Gastroesophageal sphincter (tissue), 2 donors: ENCODE data around the gene PLIN5.

Experiments used
- POLR2A ChIP-seq, 2 donors: fragments of 450-650 bp; IDR thresholded peaks; one replicate each; pipeline ENCODE4 v1.6.1; 2017; ENCODE audit warnings: antibody characterized with exemption in 2 of 2, mild to moderate bottlenecking in 2 of 2, moderate library complexity in 1 of 2
- POLR2AphosphoS5 ChIP-seq: sonication (generic); formaldehyde crosslinking; IDR thresholded peaks from one replicate; pipeline ENCODE4 v1.6.1; 2017; ENCODE audit warnings: antibody characterized with exemption

- TF ChIP-seq POLR2A (IDR thresholded peaks at IDR 0.05) (no peak), POLR2AphosphoS5 (no peak)
These were observed 44.4 kb upstream of the PLIN5 start for GRCh38 chr19:4579389-4579788.
